ENCODE measurements around the gene CIAO2A. TPM values are rescaled to one million over a fixed set of nuclear protein-coding genes. Genes with fewer than 3 reads are reported as not detected.

Gene CIAO2A
- total and polyA plus RNA-seq, 12 donors: 36.4 to 118 (median 58.9) TPM

DNA sequence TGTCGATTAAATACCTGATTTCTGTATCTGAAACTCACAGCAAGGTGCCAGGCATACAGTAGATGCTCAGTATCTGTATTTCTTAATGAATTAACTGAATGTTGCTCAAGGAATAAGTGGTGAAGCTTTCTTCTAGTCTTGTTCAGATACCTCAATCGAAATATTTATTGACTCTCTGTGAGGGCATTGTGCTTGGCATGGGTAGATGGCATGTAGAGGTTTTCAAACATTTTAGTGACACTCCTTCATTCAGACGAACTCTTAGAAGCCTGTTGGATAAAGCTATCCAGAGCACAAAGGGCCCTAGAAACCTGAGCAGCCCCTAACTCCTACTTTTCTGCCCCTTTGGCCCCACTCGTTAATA is 1.8 kb upstream of the CIAO2A start:
- Histone ChIP-seq H3K36me3 (peaks cover 0 to under 1% (median 0%) of the 10 kb centered on the region in 9 donors), H3K27me3 (no peaks in the 10 kb centered on the region), H3K4me3 (peak overlapping the region in 9 of 10 donors; percentile 67 to 98 (median 95)), H3K9me3 (no peaks in the 10 kb centered on the region), H3K4me1 (peaks cover 6 to 84% (median 78%) of the 10 kb centered on the region in 9 donors), H3K27ac (peak overlapping the region; percentile 56 to 96 (median 89))
- TF ChIP-seq, protein P1, sequence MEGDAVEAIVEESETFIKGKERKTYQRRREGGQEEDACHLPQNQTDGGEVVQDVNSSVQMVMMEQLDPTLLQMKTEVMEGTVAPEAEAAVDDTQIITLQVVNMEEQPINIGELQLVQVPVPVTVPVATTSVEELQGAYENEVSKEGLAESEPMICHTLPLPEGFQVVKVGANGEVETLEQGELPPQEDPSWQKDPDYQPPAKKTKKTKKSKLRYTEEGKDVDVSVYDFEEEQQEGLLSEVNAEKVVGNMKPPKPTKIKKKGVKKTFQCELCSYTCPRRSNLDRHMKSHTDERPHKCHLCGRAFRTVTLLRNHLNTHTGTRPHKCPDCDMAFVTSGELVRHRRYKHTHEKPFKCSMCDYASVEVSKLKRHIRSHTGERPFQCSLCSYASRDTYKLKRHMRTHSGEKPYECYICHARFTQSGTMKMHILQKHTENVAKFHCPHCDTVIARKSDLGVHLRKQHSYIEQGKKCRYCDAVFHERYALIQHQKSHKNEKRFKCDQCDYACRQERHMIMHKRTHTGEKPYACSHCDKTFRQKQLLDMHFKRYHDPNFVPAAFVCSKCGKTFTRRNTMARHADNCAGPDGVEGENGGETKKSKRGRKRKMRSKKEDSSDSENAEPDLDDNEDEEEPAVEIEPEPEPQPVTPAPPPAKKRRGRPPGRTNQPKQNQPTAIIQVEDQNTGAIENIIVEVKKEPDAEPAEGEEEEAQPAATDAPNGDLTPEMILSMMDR (IDR thresholded peaks at IDR 0.05): no peak
- ATAC-seq: no peak
- intact Hi-C loops (cut with DNase I): loop anchor here in 6 of 10 donors (5.0 to 10.0 kb wide), 3 partner anchors 57 to 289 kb away; partner anchors contain the start of genes SNX22 (in 5 of the 6), PCLAF (in 1 of the 6) and TRIP4 (in 1 of the 6)
- no peak for DNase-seq
- WGBS, 2 donors: 36 to 38% methylated on average over 4 of the region's 4 CpGs

DNA sequence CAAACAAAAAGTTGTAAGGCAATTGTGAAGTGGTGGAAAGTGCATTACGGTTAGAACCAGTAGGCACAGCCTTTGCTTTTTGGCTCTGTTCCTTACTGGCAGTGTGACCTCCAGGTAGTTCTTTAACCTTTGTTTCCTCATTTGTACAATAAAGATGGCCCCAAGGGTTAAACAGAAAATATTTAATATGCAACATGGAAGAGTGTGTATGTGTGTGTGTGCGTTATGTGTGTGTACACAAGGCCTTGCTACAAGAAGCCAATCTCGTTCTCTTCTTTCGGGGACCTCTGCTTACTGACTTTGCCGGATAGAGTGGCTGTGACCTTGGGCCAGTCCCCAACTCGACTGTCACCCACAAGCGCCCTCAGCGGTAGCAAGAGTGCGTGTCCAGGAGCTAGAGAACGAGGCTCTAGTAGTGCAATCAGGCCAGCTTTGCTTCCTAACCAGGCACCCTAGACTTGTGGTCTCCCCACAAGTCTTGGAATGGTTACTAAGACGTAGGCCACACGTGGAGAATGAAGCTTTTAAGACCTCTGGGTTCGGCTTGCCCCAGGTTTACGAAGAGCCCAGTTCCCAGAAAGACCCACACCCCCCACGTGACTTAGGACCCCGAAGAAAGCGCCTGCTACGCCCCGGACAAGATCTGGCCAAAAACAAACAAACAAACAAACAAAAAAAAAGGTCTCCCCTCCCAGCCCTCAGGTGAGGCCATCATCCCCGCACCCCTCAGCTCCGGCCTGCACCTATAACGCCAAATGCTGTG is 593 bp downstream of the CIAO2A start:
- H3K4me1 ChIP-seq: peaks cover 6 to 85% (median 77%) of the 10 kb centered on the region in 9 donors

DNA sequence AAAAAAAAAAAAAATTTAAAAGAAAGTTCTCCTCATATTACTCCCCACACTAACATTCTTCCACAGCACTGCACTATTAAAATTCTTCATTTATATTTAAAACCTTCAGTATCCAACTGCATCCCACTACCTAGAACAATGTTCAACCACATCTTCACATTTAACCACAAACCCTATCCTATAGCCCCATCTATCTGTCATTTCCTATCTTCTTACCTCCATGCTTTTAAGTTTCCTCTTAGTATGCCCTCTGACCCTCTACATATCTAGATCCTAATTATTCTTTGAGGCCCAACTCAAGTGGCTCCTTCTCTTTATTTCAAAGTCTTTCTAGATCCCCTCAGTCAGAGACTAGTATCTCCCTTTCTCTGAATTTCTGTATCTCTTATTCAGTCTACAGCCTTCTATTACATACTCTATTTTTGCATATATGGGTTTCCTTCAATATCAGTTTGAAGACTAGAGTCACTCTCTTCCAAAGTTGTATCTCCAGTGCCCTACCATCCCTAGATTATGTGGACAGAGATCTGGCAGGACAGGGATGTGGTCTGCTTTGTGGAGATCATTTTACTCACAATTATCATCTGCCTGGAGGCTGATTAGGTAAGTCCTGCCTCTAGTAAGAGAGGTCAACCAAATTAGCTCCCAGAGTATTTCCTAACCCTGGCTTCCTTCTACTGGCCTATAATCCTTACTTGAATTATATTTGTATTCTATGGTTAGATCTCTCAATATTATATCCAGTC is 1.4 kb downstream of the CIAO2A start:
- H3K27ac ChIP-seq: peak overlapping the region in 9 of 10 donors; percentile 82 to 96 (median 87)

More for the DNA sequence above, 593 bp downstream of the CIAO2A start:
- TF ChIP-seq, protein P1 (IDR thresholded peaks at IDR 0.05): peak in 3 of 9 donors; percentile 13 to 21 (median 13)
- Histone ChIP-seq H3K27me3 (no peaks in the 10 kb centered on the region), H3K9me3 (no peaks in the 10 kb centered on the region), H3K36me3 (peaks cover 0 to 25% (median 9%) of the 10 kb centered on the region in 9 donors), H3K4me3 (peak overlapping the region; percentile 57 to 82 (median 74)), H3K27ac (peak overlapping the region; percentile 78 to 96 (median 87))
- peak in 7 of 8 donors; percentile 14 to 50 (median 37) for ATAC-seq
- intact Hi-C loops (cut with DNase I): loop anchor here in 5 of 10 donors (2.0 to 10.0 kb wide), 5 partner anchors 59 to 292 kb away; partner anchors contain the start of genes SNX22 (in 3 of the 5), PCLAF (in 1 of the 5), PPIB (in 1 of the 5) and TRIP4 (in 1 of the 5)
- whole genome bisulfite sequencing, 2 donors: 3% methylated on average over 22 of the region's 22 CpGs
- peak; percentile 50 to 51 for DNase-seq

More for the DNA sequence above, 1.4 kb downstream of the CIAO2A start:
- intact Hi-C loops (cut with DNase I): loop anchor here in 5 of 10 donors (2.0 to 10.0 kb wide), 5 partner anchors 60 to 293 kb away; partner anchors contain the start of genes SNX22 (in 3 of the 5), PCLAF (in 1 of the 5), PPIB (in 1 of the 5) and TRIP4 (in 1 of the 5)
- Histone ChIP-seq H3K4me3 (peak overlapping the region in 7 of 10 donors; percentile 64 to 82 (median 76)), H3K36me3 (peaks cover 0 to 33% (median 13%) of the 10 kb centered on the region in 9 donors), H3K27me3 (no peaks in the 10 kb centered on the region), H3K4me1 (peaks cover 6 to 77% (median 69%) of the 10 kb centered on the region in 9 donors), H3K9me3 (no peaks in the 10 kb centered on the region)
- ATAC-seq (no peak), DNase-seq (no peak)
- TF ChIP-seq, protein P1 (IDR thresholded peaks at IDR 0.05): no peak

All from heart right ventricle (tissue), 16 donors.